ENCODE results near the gene GALNT14. TPM values are rescaled to one million over a fixed set of nuclear protein-coding genes. Genes with fewer than 3 reads are reported as not detected.

GALNT14 gene
- total RNA-seq, 4 donors from 2014 or later = 3.2 to 6.6 (median 4.7) TPM

DNA sequence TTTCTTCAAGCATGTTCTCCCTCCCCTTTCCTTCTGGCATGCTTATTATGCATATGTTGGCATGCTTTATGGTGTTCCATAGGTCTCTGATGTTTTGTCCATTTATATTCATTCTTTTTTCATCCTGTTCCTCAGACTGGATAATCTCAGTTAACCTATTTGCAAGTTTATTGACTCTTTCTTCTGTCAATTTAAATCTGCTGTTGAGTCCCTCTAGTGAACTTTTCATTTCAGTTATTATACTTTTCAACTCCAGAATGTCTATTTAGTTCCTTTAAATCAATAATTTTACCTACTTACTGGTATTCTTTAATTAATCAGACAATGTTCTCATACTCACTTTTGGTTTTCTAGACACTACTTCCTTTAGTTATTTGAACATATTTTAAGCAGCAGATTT, 101.2 kb downstream of the GALNT14 start:
- H3K27ac ChIP-seq = no peak overlapping the region
- no peak for TF ChIP-seq POLR2A (IDR thresholded peaks at IDR 0.05)
- TF ChIP-seq, protein P1, sequence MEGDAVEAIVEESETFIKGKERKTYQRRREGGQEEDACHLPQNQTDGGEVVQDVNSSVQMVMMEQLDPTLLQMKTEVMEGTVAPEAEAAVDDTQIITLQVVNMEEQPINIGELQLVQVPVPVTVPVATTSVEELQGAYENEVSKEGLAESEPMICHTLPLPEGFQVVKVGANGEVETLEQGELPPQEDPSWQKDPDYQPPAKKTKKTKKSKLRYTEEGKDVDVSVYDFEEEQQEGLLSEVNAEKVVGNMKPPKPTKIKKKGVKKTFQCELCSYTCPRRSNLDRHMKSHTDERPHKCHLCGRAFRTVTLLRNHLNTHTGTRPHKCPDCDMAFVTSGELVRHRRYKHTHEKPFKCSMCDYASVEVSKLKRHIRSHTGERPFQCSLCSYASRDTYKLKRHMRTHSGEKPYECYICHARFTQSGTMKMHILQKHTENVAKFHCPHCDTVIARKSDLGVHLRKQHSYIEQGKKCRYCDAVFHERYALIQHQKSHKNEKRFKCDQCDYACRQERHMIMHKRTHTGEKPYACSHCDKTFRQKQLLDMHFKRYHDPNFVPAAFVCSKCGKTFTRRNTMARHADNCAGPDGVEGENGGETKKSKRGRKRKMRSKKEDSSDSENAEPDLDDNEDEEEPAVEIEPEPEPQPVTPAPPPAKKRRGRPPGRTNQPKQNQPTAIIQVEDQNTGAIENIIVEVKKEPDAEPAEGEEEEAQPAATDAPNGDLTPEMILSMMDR (IDR thresholded peaks at IDR 0.05) = no peak
- no peak for TF ChIP-seq POLR2AphosphoS5 (IDR thresholded peaks at IDR 0.05)
- no peak for TF ChIP-seq EP300 (IDR thresholded peaks at IDR 0.05)
- H3K9me3 ChIP-seq = no peaks in the 10 kb centered on the region
- no peaks in the 10 kb centered on the region for H3K27me3 ChIP-seq
- no peak for DNase-seq (ENCODE audit: low spot score in 2 of 2)
- H3K4me3 ChIP-seq = no peak overlapping the region
- H3K4me1 ChIP-seq = no peaks in the 10 kb centered on the region
- no peaks in the 10 kb centered on the region for H3K36me3 ChIP-seq

DNA sequence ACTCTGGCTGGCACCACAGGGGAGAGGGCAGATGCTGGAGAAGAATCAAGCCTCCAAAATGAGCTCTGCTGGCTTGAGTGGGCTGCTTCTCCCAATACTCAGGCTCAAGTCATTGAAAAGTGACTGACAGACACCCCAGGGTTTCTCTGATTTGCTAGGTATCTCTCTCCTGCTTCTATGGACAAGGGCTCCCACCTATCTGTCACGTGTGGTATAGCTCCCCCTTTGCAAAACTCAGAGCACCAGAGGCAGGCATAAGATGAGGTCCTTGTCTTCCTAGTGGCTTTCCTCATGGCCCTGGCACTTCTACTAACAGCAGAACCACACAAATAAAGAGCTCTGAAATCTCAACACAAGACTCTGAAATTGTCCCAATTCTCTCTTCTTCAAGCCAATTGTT, 105.2 kb downstream of the GALNT14 start:
- Histone ChIP-seq H3K9me3 (no peaks in the 10 kb centered on the region), H3K36me3 (no peaks in the 10 kb centered on the region), H3K27me3 (peaks cover 4% of the 10 kb centered on the region), H3K4me3 (no peak overlapping the region), H3K4me1 (no peaks in the 10 kb centered on the region), H3K27ac (no peak overlapping the region)
- 33% methylated on average over 1 of the region's 1 CpG for WGBS
- no peak for DNase-seq (ENCODE audit: low spot score in 2 of 2)
- TF ChIP-seq, protein P1 (IDR thresholded peaks at IDR 0.05) = no peak

DNA sequence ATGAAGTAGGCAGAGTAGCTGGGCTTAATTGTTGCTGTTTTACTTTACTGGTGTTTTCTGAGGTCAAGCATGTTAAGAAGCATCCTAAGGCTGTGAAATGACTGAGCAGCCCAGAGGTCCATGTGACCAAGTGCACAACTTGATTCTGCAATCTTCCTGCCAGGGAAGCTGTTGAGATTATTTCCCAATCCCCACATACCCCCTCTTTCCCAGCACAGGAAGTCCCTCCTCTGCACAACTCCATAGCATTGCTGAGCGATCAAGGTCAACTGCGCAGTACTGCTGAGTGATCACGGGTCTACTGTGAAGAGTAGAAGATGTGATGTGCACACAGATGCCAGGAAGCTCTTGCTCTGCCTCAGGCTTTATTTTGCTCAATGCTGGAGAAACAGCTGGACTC, 105.8 kb downstream of the GALNT14 start:
- no peak for TF ChIP-seq POLR2A (IDR thresholded peaks at IDR 0.05)
- no peak for TF ChIP-seq POLR2AphosphoS5 (IDR thresholded peaks at IDR 0.05)
- TF ChIP-seq, protein P1 (IDR thresholded peaks at IDR 0.05) = no peak
- no peak for TF ChIP-seq EP300 (IDR thresholded peaks at IDR 0.05)
- H3K36me3 ChIP-seq = no peaks in the 10 kb centered on the region
- H3K4me3 ChIP-seq = no peak overlapping the region
- no peaks in the 10 kb centered on the region for H3K4me1 ChIP-seq
- H3K27me3 ChIP-seq = peaks cover 5% of the 10 kb centered on the region
- no peak for DNase-seq (ENCODE audit: low spot score in 2 of 2)
- WGBS = 90% methylated on average over 2 of the region's 3 CpGs
- no peak overlapping the region for H3K27ac ChIP-seq
- no peaks in the 10 kb centered on the region for H3K9me3 ChIP-seq

DNA sequence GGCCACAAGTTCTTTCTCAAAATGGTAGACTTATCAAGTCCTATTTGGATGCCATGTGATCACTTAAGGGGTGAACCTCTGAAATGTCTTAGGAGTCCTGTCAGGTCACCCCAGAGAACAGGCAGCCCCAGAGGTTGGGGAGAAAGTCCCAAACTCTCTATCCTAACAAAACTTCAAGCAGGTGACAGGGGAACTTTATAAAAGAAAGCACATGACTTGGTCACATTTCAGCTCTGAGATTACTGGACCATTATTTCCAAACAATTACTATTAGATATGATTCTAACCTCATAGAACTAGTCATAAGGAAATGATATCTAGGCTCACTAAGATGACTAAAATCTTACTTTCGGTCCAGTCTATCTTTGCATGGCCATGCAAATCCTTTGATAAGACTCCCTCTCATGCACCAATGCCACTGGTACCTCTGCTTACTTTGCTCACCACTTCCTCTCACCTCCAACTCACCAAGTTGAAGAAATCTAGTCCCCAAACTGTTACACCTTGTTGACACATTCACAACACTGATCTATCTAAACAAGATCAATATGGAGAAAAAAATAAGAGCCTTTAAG, 107.0 kb downstream of the GALNT14 start:
- H3K27me3 ChIP-seq = peaks cover 5% of the 10 kb centered on the region
- H3K27ac ChIP-seq = no peak overlapping the region
- no peaks in the 10 kb centered on the region for H3K9me3 ChIP-seq
- no peak for DNase-seq (ENCODE audit: low spot score in 2 of 2)
- H3K4me1 ChIP-seq = no peaks in the 10 kb centered on the region
- H3K4me3 ChIP-seq = no peak overlapping the region
- H3K36me3 ChIP-seq = no peaks in the 10 kb centered on the region
- 33% methylated on average over 1 of the region's 1 CpG for WGBS
- TF ChIP-seq POLR2A (IDR thresholded peaks at IDR 0.05) = no peak
- TF ChIP-seq, protein P1 (IDR thresholded peaks at IDR 0.05) = no peak

DNA sequence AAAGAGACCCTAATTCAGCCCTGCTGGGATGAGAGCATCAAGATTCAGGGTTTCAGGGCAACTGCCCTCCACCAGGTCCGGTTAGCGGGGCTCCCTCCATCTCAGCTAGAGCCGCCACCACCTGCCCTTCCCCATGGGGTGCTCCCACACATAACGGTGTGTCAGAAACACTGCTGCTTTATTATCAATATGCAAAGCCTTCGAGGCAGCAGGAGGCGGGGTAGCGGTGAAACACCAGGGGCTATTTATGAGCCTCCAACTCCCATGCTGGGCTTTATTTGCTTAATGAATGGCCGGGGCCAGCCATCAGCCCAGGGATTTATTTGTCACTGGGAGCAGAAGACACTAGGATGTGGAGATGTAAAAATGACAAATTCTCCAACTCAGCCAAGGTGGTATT, 109.8 kb downstream of the GALNT14 start:
- no peaks in the 10 kb centered on the region for H3K4me1 ChIP-seq
- DNase-seq (ENCODE audit: low spot score in 2 of 2) = no peak
- TF ChIP-seq POLR2AphosphoS5 (IDR thresholded peaks at IDR 0.05) (no peak), EP300 (IDR thresholded peaks at IDR 0.05) (no peak), POLR2A (IDR thresholded peaks at IDR 0.05) (no peak)
- TF ChIP-seq, protein P1 (IDR thresholded peaks at IDR 0.05) = no peak
- no peak overlapping the region for H3K27ac ChIP-seq
- no peak overlapping the region for H3K4me3 ChIP-seq
- H3K9me3 ChIP-seq = no peaks in the 10 kb centered on the region
- 67% methylated on average over 8 of the region's 8 CpGs for WGBS
- no peaks in the 10 kb centered on the region for H3K36me3 ChIP-seq
- peaks cover 5% of the 10 kb centered on the region for H3K27me3 ChIP-seq

Measured in suprapubic skin (tissue), 4 donors.